GM18861 (cell line): ENCODE data around the gene TXNDC9.
"Not testable (repeated sequence)": the region's sequence is repeated elsewhere in the genome, so short reads cannot be mapped to it uniquely, and the experiment has no call there.

ENCODE experiments used
- ATAC-seq: cut with Tn5 transposase; IDR thresholded peaks from one replicate; pipeline ENCODE4 v1.9.1; 2021; ENCODE audit not compliant: unreplicated experiment

The TXNDC9 gene

GRCh38 chr2:99336804-99337112 is 625 bp upstream of the TXNDC9 start:
- ATAC-seq: no peak

- no peak for ATAC-seq
Measured at GRCh38 chr2:99325384-99325783, 10.7 kb downstream of the TXNDC9 start.

GRCh38 chr2:99317873-99318200 is 18.3 kb downstream of the TXNDC9 start:
- not testable (repeated sequence) for ATAC-seq

- no peak for ATAC-seq
Measured at GRCh38 chr2:99317161-99317872, 18.8 kb downstream of the TXNDC9 start.

GRCh38 chr2:99301097-99301496 is 35.0 kb downstream of the TXNDC9 start, which contains the start of gene LYG1:
Gene LYG1, minus strand, starts transcription at chr2:99301197. Its CDS starts 5,527 bp downstream, at chr2:99295670.
- not testable (repeated sequence) for ATAC-seq

GRCh38 chr2:99299580-99299979 is 36.6 kb downstream of the TXNDC9 start:
- ATAC-seq: no peak

GRCh38 chr2:99297994-99298393 is 38.1 kb downstream of the TXNDC9 start:
- no peak for ATAC-seq

GRCh38 chr2:99285526-99285925 is 50.6 kb downstream of the TXNDC9 start:
- no peak for ATAC-seq

GRCh38 chr2:99279969-99280695 is 56.0 kb downstream of the TXNDC9 start:
- ATAC-seq: no peak

- no peak for ATAC-seq
Measured at GRCh38 chr2:99278793-99279291, 57.3 kb downstream of the TXNDC9 start.

GRCh38 chr2:99278195-99278765 is 57.9 kb downstream of the TXNDC9 start:
- ATAC-seq: not testable (repeated sequence)

- ATAC-seq: no peak
Measured at GRCh38 chr2:99275882-99276281, 60.3 kb downstream of the TXNDC9 start.
